GM19397 (cell line): ENCODE data around the gene MYO6.

ENCODE experiments used
- ATAC-seq: cut with Tn5 transposase; IDR thresholded peaks from one replicate; pipeline ENCODE4 v1.9.1; 2021; ENCODE audit warnings: mild to moderate bottlenecking, moderate library complexity; ENCODE audit not compliant: unreplicated experiment

MYO6 gene

DNA sequence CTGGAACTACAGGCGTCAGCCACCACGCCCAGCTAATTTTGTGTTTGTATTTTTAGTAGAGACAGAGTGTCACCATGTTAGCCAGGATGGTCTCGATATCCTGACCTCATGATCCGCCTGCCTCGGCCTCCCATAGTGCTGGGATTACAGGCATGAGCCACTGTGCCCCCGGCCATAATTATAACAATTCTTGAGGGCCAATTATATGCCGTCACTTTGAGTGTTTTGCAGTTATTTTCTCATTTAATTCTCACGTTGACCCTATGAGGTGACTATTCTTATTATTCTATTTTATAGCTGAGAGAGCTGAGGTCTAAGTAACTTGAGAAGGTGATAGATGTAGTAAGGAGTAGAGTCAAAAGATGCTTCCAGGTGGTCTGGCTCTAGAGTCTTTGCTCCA, 13.0 kb downstream of the MYO6 start:
- ATAC-seq = no peak

DNA sequence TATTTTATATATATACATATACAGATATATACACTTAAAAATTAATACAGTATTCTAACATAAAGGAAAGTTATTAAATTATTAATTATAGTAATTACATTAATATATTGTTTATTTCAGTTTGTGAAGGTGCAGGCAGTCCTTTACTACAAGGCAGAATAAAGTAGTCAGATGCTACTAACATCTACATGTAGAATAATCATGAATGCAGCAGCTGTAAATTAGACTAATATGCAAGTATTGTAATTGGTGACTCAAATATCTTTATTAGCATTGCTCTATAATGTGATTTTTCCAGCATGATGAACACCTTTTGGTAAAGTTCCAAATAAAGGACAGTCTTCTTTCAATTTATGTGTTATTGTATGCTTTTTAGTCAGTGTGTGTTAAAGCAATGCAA, 17.3 kb downstream of the MYO6 start:
- no peak for ATAC-seq

DNA sequence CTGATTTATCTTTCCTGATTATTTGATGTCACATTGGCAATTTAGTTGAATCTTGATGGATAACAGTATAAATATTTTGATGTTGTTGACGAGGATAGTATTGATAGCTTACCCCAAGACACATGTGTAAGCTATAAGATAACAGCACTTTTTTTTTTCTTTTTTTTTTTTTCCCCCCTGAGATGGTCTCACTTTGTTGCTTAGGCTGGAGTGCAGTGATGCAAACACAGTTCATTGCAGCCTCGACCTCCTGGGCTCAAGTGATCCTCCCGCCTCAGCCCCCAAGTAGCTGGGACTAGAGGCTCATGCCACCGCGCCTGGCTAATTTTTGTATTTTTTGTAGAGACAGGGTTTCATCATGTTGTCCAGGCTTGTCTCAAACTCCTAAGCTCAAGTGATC, 21.8 kb downstream of the MYO6 start:
- no peak for ATAC-seq

DNA sequence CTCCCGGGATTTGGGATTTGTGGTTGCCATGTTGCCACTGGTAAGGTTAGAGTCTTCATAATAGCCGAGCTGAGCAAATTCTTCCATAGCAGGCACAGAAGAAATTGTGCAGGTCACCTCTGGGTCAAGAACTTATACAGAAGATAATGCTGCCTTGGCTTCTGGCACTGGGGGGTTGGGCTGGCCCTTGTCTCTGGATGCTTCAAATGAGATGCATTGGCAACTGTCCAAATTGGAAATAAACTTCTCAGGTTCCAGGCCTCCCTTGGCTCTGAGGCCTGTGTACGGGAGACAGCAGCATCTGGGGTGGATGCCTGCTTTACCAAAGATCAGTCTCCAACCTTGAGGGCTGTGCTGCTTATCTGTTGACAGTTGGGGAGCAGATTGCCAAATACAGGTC, 26.2 kb downstream of the MYO6 start:
- no peak for ATAC-seq

DNA sequence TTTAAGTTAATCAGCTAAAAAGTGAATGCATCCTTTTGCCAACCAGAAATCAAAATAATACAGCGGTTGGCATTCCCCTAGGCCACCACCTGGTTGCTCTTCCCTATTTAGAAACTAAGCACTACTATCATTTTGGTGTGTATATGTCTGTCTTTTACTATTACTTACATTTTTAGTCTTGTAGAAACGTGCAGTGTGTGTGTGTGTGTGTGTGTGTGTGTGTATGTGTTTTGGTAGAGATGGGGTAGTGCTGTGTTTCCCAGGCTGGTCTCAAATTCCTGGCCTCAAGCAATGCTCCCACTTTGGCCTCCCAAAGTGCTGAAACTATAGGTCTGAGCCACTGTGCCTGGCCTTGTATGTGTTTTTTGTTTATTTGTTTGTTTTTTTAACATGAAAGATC, 27.4 kb downstream of the MYO6 start:
- no peak for ATAC-seq

DNA sequence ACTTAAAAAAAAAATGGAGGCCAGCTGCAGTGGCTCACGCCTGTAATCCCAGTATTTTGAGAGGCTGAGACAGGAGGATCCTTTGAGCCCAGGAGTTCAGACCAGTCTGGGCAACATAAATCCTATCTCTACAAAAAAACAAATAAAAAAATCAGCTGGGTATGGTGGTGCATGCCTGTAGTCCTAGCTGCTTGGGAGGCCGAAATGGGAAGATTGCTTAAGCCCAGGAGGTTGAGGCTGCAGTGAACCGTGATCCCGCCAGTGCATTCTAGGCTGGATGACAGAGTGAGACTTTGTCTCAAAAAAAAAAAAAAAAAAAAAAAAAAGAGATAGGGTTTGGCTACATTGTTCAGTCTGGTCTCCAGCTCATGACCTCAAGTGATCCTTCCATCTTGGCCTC, 29.7 kb downstream of the MYO6 start:
- ATAC-seq = no peak

DNA sequence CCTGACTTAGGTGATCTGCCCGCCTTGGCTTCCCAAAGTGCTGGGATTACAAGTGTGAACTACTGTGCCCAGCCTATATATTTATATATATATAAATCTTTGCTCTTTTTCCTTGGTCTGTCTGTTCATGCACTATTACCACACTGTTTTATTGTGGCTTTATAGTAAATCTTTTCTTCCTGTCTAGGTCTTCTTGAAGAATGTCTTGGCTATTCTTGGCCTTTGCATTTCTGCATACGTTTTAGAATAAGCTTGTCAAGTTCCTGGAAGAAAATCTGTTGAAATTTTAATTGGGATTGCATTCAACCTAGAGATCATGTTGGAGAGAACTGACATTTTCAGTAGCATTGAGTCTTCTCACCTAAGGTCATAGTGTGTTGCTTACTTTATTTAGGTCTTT, 37.1 kb downstream of the MYO6 start:
- ATAC-seq = no peak

DNA sequence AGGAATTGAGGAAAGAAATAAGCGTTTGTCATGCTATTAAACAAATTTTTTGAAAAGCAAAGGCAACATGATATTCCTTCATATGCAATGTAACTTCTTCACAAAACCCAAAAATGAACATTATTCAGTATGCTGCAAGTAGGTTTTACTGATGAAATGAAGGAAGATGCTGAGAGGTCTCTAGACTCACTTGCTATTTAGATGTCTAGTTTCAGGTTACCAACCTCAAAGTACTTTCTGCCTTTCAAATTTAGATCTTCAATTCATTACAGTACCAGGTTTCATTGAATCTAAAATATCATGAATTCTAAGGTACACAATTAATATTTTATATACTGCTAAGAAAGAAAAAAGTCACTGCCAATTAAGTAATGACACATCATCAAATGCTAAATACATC, 39.9 kb downstream of the MYO6 start:
- no peak for ATAC-seq

DNA sequence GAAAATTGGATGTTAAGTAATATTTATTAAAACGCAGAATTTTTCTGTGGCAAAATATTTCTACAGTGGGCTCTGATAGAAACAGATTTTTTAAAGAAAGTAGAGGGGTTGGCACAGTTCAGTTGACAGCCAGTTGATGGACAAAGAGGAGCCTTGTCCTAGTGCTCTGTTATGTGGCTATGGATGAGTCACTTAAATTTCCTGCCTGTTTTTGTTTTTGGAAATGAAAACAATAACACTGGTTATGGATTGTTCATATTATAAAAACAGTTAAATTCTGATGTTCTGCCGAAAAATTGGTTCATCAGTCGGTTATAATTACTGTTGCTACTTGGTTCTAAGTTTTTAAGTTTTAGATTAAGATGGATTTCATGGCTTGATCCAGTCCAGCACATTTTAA, 42.8 kb downstream of the MYO6 start:
- ATAC-seq = no peak

DNA sequence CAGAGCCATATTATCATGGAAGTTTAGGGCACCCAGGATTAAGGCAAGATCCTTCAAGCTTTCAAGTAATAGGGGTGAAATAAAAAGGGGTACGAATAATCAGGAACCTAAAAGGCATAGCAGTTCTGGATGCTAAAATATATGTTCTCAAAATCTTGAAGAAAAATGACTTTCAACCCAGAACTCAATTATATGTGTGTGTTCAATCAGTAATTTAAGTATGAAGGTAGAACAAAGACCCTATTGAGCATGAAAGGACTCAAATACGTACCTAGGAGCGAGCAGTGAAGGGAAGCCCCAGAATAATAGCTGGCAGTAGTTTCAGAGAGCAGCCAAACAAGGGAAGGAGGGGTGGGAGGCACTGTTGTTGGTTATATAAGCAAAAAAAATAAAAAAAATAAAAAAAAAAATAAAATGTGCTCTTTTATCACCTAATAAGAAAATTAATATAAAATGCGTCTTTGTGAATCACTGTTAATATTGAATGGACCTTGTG, 45.4 kb downstream of the MYO6 start:
- ATAC-seq = no peak

DNA sequence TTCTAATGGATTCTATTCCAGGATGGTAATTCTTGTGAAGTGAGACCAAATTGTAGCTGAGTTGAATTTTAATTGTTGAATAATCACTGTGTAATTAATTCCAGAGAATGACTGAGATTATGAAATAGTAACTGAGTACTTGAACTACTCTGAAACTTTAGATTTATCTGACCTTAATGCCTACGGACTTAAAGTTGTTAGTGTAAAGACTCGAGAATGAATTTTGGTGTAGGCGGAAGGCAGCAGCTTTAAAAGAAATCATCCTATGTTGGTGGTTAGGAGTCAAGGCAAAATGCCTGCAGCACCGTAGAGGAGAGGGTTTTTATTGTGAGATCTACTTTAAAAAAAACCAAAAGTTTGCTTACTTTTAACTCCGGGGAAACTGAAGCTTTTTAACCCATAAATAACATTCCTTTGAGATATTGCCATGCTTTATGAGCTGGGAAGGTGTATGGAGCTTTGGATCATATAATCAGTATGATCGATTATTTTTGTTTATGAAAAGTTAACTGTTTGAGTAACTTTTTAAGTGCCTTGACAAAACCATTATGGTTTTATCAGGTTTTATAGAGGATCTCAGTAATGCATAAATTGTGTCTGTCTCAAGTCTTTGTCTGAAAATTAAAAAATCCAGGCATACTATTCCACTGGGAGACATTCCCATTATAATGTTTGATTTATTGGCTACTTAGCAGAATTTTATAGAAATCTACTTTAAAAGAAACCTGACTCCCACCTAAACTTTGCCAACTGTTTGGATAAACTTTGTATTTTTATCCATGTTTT, 46.1 kb downstream of the MYO6 start:
- no peak for ATAC-seq

DNA sequence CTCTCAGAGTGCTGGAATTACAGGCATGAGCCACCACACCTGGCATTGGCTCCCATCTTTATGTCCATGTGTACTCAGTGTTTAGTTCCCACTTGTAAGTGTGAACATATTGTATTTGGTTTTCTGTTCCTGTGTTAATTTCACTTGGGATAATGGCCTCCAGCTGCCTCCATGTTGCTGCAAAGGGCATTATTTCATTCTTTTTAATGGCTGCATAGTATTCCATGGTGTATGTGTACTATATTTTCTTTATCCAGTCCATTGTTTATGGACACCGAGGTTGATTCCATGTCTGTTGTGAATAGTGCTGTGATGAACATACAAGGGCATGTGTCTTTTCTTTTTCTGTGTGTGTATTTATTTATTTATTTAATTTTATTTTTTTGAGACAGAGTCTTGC, 47.7 kb downstream of the MYO6 start:
- ATAC-seq = no peak

DNA sequence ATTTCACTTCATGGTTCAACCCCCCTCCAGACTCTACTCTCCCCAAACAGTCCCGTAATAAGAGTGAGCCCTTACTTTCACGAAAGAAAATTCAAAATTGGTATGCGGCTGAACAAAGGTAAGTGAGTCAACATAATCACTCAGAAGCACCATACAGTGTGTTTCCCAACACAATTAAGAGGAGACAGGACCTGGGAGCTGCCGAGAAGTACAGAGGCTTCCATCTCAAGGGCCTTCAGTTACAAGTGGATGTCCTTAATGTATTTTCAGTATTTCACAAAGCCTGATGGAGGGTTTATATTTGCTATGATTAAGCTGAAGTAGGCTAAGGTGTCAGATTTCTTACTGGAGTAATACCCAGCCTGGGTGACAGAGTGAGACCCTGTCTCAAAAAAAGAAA, 51.1 kb downstream of the MYO6 start:
- ATAC-seq = no peak

DNA sequence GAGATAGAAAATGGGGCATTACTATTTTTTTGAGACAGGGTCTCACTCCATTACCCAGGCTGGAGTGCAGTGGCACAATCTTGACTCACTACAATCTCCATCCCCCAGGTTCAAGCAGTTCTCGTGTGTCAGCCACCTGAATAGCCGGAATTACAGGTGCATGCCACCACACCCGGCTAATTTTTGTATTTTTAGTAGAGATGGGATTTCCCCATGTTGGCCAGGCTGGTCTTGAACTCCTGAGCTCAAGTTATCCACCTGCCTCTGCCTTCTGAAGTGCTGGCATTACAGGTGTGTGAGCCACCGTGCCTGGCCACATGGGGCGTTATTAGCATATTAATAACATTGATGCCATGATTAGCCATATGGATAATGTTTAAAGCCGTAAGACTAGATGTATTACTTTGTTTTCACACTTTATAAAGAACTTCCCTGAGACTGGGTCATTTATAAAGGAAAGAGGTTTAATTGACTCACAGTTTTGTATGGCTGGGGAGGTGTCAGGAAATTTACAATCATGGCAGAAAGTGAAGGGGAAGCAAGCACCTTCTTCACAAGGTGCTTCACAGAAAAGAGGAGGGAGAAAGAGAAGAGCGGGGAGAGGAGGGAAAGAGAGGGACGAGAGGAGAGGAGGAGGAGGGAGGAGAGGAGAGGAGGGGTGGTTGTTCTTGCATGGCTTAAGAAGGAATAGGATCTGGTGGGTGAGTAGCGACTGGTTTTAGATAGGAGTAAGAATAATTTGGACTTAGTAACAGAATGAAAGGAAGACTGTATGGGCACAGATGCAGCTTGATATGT, 51.9 kb downstream of the MYO6 start:
- ATAC-seq = no peak

DNA sequence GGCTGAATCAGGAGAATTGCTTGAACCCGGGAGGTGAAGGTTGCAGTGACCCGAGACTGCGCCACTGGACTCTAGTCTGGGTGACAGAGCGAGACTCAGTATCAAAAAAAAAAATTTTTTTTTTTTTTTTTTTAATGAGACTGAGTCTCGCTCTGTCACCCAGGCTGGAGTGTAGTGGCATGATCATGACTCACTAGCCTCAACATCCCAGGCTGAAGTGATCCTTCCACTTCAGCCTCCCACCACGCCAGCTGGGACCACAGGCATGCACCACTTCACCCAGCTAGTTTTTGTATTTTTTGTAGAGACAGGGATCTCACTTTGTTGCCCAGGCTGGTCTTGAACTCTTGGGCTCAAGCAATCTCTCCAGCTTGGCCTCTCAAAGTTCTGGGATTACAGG, 53.3 kb downstream of the MYO6 start:
- ATAC-seq = no peak

DNA sequence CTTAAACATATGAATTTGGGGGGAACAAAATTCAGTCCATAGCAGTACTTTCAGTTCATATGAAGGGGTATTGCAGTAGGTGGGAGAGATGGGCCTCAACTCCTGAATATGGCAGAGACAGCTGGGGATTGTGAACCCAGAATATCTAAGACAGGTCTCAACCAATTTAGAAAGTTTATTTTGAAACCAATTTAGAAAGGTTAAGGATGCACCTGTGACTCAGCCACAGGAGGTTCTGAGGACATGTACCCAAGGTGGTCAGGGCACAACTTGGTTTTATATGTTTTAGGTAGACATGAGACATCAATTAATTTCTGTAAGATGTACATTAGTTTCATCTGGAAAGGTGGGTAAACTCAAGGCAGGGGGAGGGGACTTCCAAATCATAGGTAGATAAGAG, 59.5 kb downstream of the MYO6 start:
- no peak for ATAC-seq

DNA sequence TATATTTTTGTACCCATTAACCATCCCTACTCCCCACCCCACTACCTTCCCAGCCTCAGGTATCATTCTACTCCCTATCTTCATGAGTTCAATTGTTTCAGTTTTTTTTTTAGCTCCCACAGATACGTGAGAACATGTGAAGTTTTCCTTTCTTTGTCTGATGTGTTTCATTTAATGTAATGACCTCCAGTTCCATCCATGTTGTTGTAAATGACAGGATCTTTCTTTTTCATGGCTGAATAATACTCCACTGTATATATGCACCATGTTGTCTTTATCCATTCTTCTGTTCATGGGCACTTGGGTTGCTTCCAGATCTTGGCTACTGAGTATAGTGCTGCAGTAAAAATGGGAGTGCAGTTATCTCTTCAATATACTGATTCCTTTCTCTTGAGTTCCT, 63.5 kb downstream of the MYO6 start:
- no peak for ATAC-seq

DNA sequence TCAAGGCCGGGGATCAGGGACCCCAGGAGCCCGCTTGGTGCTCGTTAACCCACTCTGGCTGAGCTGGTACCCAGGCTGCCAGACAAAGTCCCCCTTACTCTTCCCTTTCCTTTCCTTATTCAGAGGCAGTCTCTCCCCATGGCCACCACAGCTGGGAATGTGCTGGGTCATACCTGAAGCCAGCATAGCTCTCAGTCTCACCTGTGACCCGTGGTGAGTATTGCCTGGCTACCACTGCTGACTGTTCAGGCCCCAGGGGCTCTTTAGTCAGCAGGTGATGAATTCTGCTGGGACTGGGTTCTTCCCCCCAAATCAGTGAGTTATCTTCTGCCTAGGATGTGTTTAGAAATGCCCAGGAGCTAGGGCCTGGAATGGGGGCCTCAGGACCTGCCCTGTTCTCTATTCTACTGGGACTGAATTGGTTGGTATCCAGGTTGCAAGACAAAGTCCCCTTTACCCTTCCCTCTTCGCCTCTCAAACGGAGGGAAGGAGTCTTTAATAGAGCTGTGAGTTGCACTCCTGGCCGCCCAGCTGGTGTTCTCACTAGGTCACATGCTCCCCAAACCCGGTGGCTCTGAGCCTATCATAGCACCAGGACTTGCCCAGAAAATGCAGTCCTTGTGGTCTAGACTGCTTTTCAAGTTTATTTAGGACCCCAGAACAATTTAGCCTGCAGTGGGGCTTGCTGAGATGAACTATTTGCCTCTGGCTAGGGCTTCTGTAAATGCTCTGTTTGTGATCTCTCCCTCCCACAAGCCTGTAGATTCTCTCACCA, 64.6 kb downstream of the MYO6 start:
- no peak for ATAC-seq

DNA sequence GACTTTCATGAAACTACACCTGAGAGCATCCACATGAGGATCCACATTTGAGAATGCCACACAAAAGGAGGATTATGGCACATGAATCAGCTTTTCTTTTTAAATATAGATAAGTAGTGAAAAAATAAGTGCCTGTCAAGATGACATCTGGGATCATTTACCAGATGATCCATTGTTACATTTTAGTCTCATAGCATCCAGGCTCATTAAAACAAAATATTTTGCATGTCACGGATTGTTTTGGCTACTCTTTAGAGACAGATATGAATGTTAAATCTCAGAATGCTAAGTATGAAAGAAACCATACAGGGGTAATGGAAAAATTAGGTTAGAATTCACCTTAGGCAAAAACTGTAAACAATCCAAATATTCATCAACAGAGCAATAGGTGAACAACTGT, 66.7 kb downstream of the MYO6 start:
- ATAC-seq = no peak

DNA sequence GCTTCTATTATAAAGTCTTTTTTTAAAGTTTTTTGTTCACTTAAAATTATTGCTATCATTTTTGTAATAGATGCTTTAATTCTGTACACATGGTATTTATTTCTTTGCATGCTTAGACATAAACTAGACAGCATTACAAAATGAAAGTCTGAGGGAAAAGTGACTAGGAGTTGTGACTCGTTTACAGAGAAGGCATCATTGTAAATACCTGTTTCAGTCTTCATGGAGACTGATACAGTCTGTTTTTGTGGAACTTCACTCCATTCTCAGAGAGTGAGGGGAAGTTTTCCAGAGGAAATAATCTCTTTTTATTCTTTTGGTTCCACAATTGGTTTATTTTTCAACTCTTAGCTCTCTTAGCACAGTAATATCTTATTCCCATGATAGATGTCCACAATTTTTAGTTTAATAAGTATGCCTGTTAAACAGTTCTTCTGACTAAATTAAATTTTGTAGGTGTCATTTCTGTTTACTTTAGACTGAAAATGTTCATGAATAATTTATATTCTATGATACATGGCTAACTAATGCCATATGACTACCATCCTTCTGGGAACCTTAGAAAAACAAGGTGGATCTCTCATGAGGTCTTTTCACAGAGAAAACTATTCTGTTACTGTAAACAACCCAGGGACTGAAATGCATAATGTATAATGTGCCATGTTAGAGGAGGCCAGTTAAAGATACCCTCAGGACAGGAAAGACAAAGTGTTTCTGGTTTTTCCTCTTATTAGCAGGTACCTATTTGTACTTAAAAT, 69.2 kb downstream of the MYO6 start:
- ATAC-seq = no peak
